ENCODE results near the gene CD300LD.

- TF ChIP-seq POLR2A (IDR thresholded peaks at IDR 0.05) = no peak
- TF ChIP-seq CTCF (IDR thresholded peaks at IDR 0.05) = no peak
Measured at GRCh38 chr17:74637926-74638325, 45.8 kb upstream of the CD300LD start.

Data from Peyer's patch (tissue), 4 donors.